Jurkat, Clone E6-1 (cell line): Measurements from ENCODE around the gene OTOS.

Experiments used
- DNase-seq: peaks from one replicate; pipeline ENCODE4 v3.0.0-alpha.2; 2011; ENCODE audit warnings: low read depth, low spot score
- H3K4me3 ChIP-seq: 2 replicates; pipeline ENCODE4 v1.5.1; 2011; ENCODE audit warnings: mild to moderate bottlenecking, low read length, control low read depth, moderate library complexity

Gene OTOS

GRCh38 chr2:240168546-240169361 lies 28.3 kb upstream of the OTOS start:
- DNase-seq, result no peak
- H3K4me3 ChIP-seq, result no peak overlapping the region

- no peak overlapping the region for H3K4me3 ChIP-seq
- no peak for DNase-seq
Measured at GRCh38 chr2:240168041-240168440, 27.6 kb upstream of the OTOS start.

GRCh38 chr2:240167588-240167880 lies 27.1 kb upstream of the OTOS start:
- no peak for DNase-seq
- no peak overlapping the region for H3K4me3 ChIP-seq

- no peak for DNase-seq
- H3K4me3 ChIP-seq, result no peak overlapping the region
Measured at GRCh38 chr2:240166761-240167587, 26.5 kb upstream of the OTOS start.

GRCh38 chr2:240166191-240166590 lies 25.7 kb upstream of the OTOS start:
- DNase-seq, result no peak
- H3K4me3 ChIP-seq, result no peak overlapping the region

GRCh38 chr2:240165661-240166060 lies 25.2 kb upstream of the OTOS start:
- no peak overlapping the region for H3K4me3 ChIP-seq
- DNase-seq, result no peak

GRCh38 chr2:240165034-240165433 lies 24.6 kb upstream of the OTOS start:
- no peak overlapping the region for H3K4me3 ChIP-seq
- no peak for DNase-seq

- DNase-seq, result no peak
- H3K4me3 ChIP-seq, result no peak overlapping the region
Measured at GRCh38 chr2:240164586-240164985, 24.1 kb upstream of the OTOS start.

- DNase-seq, result no peak
- no peak overlapping the region for H3K4me3 ChIP-seq
Measured at GRCh38 chr2:240163844-240164574, 23.6 kb upstream of the OTOS start.

- no peak overlapping the region for H3K4me3 ChIP-seq
- DNase-seq, result no peak
Measured at GRCh38 chr2:240162939-240163714, 22.7 kb upstream of the OTOS start.

GRCh38 chr2:240162531-240162930 lies 22.1 kb upstream of the OTOS start:
- no peak overlapping the region for H3K4me3 ChIP-seq
- DNase-seq, result no peak

- no peak overlapping the region for H3K4me3 ChIP-seq
- no peak for DNase-seq
Measured at GRCh38 chr2:240162032-240162431, 21.6 kb upstream of the OTOS start.

GRCh38 chr2:240161087-240161750 lies 20.8 kb upstream of the OTOS start:
- H3K4me3 ChIP-seq, result no peak overlapping the region
- no peak for DNase-seq

- no peak overlapping the region for H3K4me3 ChIP-seq
- no peak for DNase-seq
Measured at GRCh38 chr2:240160291-240161086, 20.0 kb upstream of the OTOS start.

GRCh38 chr2:240159251-240159839 lies 18.9 kb upstream of the OTOS start:
- no peak overlapping the region for H3K4me3 ChIP-seq
- no peak for DNase-seq

GRCh38 chr2:240157147-240157470 lies 16.7 kb upstream of the OTOS start:
- H3K4me3 ChIP-seq, result no peak overlapping the region
- no peak for DNase-seq

GRCh38 chr2:240156435-240157146 lies 16.1 kb upstream of the OTOS start:
- no peak for DNase-seq
- no peak overlapping the region for H3K4me3 ChIP-seq
